Upper lobe of left lung (tissue), 6 donors: ENCODE results near the gene KRT3. TPM values are rescaled to one million over a fixed set of nuclear protein-coding genes. Genes with fewer than 3 reads are reported as not detected.

ENCODE experiments used
- ATAC-seq, 2 donors: fragments of 200-7000 bp; cut with Tn5 transposase; one replicate each; pipeline ENCODE4 v1.9.1; 2022; ENCODE audit warnings: mild to moderate bottlenecking in 2 of 2, moderate library complexity in 2 of 2; ENCODE audit not compliant: low FRiP score in 2 of 2
- DNase-seq, 2 donors: peaks; one replicate each; pipeline ENCODE4 v3.0.0-alpha.2; 2019 to 2020
- H3K27ac ChIP-seq, 4 donors: fragments of 200-600 bp; sonication (generic); one replicate each; pipeline ENCODE4 v1.5.1; 2016 to 2019
- H3K27me3 ChIP-seq, 4 donors: fragments of 200-600 bp; sonication (generic); one replicate each; pipeline ENCODE4 v1.5.1; 2017 to 2019
- H3K36me3 ChIP-seq, 4 donors: fragments of 200-600 bp; sonication (generic); one replicate each; pipeline ENCODE4 v1.5.1; 2016 to 2019
- H3K4me1 ChIP-seq, 4 donors: fragments of 200-600 bp; sonication (generic); one replicate each; pipeline ENCODE4 v1.5.1; 2018 to 2019
- H3K4me3 ChIP-seq, 4 donors: fragments of 200-600 bp; sonication (generic); one replicate each; pipeline ENCODE4 v1.5.1; 2017 to 2019; ENCODE audit warnings: mild to moderate bottlenecking in 2 of 4, moderate library complexity in 1 of 4
- H3K9me3 ChIP-seq, 4 donors: fragments of 200-600 bp; sonication (generic); one replicate each; pipeline ENCODE4 v1.5.1; 2018 to 2019
- EP300 ChIP-seq, 4 donors: sonication (generic); formaldehyde crosslinking; IDR thresholded peaks; one replicate each; pipeline ENCODE4 v1.5.1; 2017; ENCODE audit warnings: antibody characterized with exemption in 4 of 4, control low read depth in 2 of 4
- POLR2A ChIP-seq, 4 donors: fragments of 450-650 bp; IDR thresholded peaks; one replicate each; pipeline ENCODE4 v1.5.1; 2016 to 2017; ENCODE audit warnings: antibody characterized with exemption in 4 of 4, mild to moderate bottlenecking in 2 of 4
- POLR2AphosphoS5 ChIP-seq, 2 donors: sonication (generic); formaldehyde crosslinking; IDR thresholded peaks; one replicate each; pipeline ENCODE4 v1.5.1; 2017; ENCODE audit warnings: antibody characterized with exemption in 2 of 2
- WGBS, 2 donors: methylation state at CpG; one replicate each; pipeline ENCODE4 v1.1.5; 2017 to 2018; 5-methylcytosine and 5-hydroxymethylcytosine counted together
- total RNA-seq, 6 donors: library from RNA; depleted of rRNA in 4 of 6; stranded (reverse); fragments of >200 nt in 4 of 6; gene quantifications; one replicate each; pipeline versions ENCODE4 v1.1.0 to v1.2.1, GENCODE V29; 2016 to 2021
- TF ChIP-seq, protein P1 (sequence below), 6 experiments: fragments of 450-650 bp in 4 of 6; fragments of 200-600 bp in 2 of 6; sonication (generic) in 2 of 6; IDR thresholded peaks; one replicate each; pipeline ENCODE4 v1.5.1; 2016 to 2019; ENCODE audit warnings: antibody characterized with exemption in 6 of 6
- donor health status: DM: no; HTN: no; CAD: no; lungs with moderate emphysema.
- donor health status: DM: no; HTN: yes; CAD: no; lungs with severe emphysema.

KRT3 gene
- total RNA-seq, 6 donors from 2014 or later, result not detected

GRCh38 chr12:52759218-52759617 lies 36.7 kb downstream of the KRT3 start:
- no peak overlapping the region for H3K27ac ChIP-seq
- H3K4me3 ChIP-seq, result no peak overlapping the region
- H3K9me3 ChIP-seq, result peaks cover 8 to 26% (median 20%) of the 10 kb centered on the region in 4 donors
- ATAC-seq (no peak), DNase-seq (no peak)
- TF ChIP-seq POLR2A (IDR thresholded peaks at IDR 0.05) (no peak), POLR2AphosphoS5 (IDR thresholded peaks at IDR 0.05) (no peak), EP300 (IDR thresholded peaks at IDR 0.05) (no peak)
- TF ChIP-seq, protein P1, sequence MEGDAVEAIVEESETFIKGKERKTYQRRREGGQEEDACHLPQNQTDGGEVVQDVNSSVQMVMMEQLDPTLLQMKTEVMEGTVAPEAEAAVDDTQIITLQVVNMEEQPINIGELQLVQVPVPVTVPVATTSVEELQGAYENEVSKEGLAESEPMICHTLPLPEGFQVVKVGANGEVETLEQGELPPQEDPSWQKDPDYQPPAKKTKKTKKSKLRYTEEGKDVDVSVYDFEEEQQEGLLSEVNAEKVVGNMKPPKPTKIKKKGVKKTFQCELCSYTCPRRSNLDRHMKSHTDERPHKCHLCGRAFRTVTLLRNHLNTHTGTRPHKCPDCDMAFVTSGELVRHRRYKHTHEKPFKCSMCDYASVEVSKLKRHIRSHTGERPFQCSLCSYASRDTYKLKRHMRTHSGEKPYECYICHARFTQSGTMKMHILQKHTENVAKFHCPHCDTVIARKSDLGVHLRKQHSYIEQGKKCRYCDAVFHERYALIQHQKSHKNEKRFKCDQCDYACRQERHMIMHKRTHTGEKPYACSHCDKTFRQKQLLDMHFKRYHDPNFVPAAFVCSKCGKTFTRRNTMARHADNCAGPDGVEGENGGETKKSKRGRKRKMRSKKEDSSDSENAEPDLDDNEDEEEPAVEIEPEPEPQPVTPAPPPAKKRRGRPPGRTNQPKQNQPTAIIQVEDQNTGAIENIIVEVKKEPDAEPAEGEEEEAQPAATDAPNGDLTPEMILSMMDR (IDR thresholded peaks at IDR 0.05), result no peak
- H3K27me3 ChIP-seq, result no peaks in the 10 kb centered on the region
- H3K4me1 ChIP-seq, result no peaks in the 10 kb centered on the region
- no peaks in the 10 kb centered on the region for H3K36me3 ChIP-seq
- 34 to 36% methylated on average over 2 of the region's 2 CpGs for WGBS, 2 donors

DNA sequence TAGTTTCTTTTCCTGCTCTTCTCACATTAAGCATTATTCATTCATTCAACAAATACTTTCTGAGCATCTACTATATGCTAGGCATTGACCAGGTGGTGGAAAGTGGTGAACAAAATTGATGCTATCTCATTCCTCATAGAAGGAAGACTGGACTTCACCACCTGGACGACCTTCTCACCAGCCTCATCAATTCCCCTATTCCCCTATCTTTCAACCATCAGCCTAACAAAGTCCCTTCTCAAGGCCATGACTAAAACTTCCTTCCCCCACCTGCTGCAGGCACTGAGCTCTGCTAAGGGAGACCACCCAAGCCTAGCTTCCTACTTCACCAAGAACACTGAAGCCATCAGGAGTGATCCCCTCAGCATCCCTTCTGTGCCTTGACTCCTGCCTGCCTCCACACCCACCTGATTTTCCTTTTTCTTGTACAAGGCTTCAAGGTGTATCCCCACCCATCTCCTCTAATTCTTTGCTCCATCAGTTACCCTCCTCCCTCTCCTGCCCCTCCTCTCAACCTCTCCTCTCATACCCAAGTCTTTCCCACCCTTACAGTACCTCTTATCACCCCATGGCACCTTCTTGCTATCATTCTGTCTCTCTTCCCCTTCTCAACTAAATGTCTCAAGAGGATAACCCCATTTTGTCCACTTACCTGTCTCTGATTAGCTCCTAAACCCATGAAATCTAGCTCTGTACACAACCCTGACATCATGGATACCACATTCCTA lies 38.3 kb downstream of the KRT3 start:
- ATAC-seq (no peak), DNase-seq (no peak)
- Histone ChIP-seq H3K4me1 (no peaks in the 10 kb centered on the region), H3K36me3 (no peaks in the 10 kb centered on the region), H3K27ac (no peak overlapping the region), H3K27me3 (no peaks in the 10 kb centered on the region), H3K9me3 (peaks cover 8 to 26% (median 20%) of the 10 kb centered on the region in 4 donors), H3K4me3 (no peak overlapping the region)
- TF ChIP-seq, protein P1 (IDR thresholded peaks at IDR 0.05), result no peak
- TF ChIP-seq POLR2AphosphoS5 (IDR thresholded peaks at IDR 0.05), result no peak
- no peak for TF ChIP-seq EP300 (IDR thresholded peaks at IDR 0.05)
- no peak for TF ChIP-seq POLR2A (IDR thresholded peaks at IDR 0.05)
- 36 to 42% methylated on average over 1 of the region's 1 CpG for WGBS, 2 donors

GRCh38 chr12:52756281-52756960 lies 39.5 kb downstream of the KRT3 start:
- H3K4me3 ChIP-seq, result no peak overlapping the region
- H3K36me3 ChIP-seq, result no peaks in the 10 kb centered on the region
- H3K9me3 ChIP-seq, result peaks cover 8 to 17% (median 16%) of the 10 kb centered on the region in 4 donors
- no peak overlapping the region for H3K27ac ChIP-seq
- 81 to 85% methylated on average over 8 of the region's 8 CpGs for WGBS, 2 donors
- H3K4me1 ChIP-seq, result no peaks in the 10 kb centered on the region
- ATAC-seq (no peak), DNase-seq (no peak)
- TF ChIP-seq, protein P1 (IDR thresholded peaks at IDR 0.05), result no peak
- TF ChIP-seq POLR2AphosphoS5 (IDR thresholded peaks at IDR 0.05), result no peak
- TF ChIP-seq POLR2A (IDR thresholded peaks at IDR 0.05), result no peak
- no peak for TF ChIP-seq EP300 (IDR thresholded peaks at IDR 0.05)
- H3K27me3 ChIP-seq, result no peaks in the 10 kb centered on the region

- Histone ChIP-seq H3K4me1 (no peaks in the 10 kb centered on the region), H3K4me3 (no peak overlapping the region), H3K9me3 (peaks cover 4 to 10% (median 7%) of the 10 kb centered on the region in 4 donors), H3K36me3 (no peaks in the 10 kb centered on the region), H3K27ac (no peak overlapping the region), H3K27me3 (no peaks in the 10 kb centered on the region)
- WGBS, 2 donors, result 81 to 84% methylated on average over 3 of the region's 3 CpGs
- TF ChIP-seq EP300 (IDR thresholded peaks at IDR 0.05), result no peak
- no peak for TF ChIP-seq POLR2AphosphoS5 (IDR thresholded peaks at IDR 0.05)
- TF ChIP-seq, protein P1 (IDR thresholded peaks at IDR 0.05), result no peak
- no peak for TF ChIP-seq POLR2A (IDR thresholded peaks at IDR 0.05)
- DNase-seq (no peak), ATAC-seq (no peak)
Observed at GRCh38 chr12:52755533-52755932, 40.4 kb downstream of the KRT3 start.
